HG02852 (cell line): ENCODE data around the gene NQO2.
"Not testable (repeated sequence)": the region's sequence is repeated elsewhere in the genome, so short reads cannot be mapped to it uniquely, and the experiment has no call there.

Experiments
- ATAC-seq: cut with Tn5 transposase; IDR thresholded peaks from one replicate; pipeline ENCODE4 v1.9.1; 2021; ENCODE audit warnings: mild to moderate bottlenecking, moderate library complexity; ENCODE audit not compliant: unreplicated experiment

NQO2 gene

GRCh38 chr6:2970034-2970685 lies 29.5 kb upstream of the NQO2 start:
- ATAC-seq = no peak

DNA sequence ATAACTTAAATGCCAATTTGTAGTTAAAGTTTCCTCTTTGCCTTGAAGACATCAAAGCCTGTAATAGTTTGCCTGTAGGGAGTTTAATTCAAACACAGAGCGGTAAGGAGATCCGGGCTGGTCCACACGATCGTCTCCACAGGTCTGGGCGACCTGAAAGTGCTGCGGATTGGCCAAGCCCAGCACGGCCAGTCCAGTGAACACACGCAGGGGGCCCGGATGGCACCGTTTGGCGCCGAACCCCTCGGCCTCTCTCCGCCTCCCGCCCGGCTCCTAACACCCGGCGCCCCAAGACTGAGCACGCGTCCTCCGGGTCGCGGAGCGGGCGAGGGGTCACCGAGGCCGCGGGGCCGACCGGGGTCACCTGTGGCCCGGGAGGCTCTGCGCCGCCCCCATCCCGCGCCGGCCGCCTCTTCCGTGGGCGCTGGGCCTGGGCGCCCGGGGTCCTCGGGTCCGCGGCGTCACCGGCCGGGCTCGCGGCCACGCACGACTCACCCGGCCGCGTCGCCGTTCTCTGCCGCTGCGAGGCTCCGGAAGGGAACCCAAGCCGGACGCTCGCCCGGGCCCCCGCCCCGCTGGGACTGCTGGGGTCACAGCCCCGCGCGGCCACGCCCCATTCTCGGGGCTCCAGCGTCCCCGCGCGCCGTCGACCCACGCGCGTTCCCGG lies 28.8 kb upstream of the NQO2 start:
- ATAC-seq = no peak

GRCh38 chr6:2971420-2972218 lies 28.1 kb upstream of the NQO2 start, which contains the start of gene SERPINB6:
SERPINB6 (minus strand) TSS chr6:2971567; CDS start chr6:2959332, 12,235 bp downstream.
- ATAC-seq = no peak

- not testable (repeated sequence) for ATAC-seq
These were observed 27.5 kb upstream of the NQO2 start for GRCh38 chr6:2972219-2972487.

DNA sequence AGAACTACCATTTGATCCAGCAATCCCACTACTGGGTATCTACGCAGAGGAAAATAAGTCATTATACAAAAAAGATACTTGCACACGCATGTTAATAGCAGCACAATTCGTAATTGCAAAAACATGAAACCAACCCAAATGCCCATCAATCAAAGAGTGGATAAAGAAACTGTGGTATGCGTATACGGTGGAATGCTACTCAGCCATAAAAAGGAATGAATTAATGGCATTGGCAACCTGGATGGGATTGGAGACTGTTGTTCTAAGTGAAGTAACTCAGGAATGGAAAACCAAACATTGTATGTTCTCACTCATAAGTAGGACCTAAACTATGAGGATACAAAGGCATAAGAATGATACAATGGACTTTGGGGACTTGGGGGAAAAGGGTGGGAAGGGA lies 27.0 kb upstream of the NQO2 start:
- ATAC-seq = not testable (repeated sequence)

GRCh38 chr6:2973180-2973579 lies 26.5 kb upstream of the NQO2 start:
- ATAC-seq = not testable (repeated sequence)

DNA sequence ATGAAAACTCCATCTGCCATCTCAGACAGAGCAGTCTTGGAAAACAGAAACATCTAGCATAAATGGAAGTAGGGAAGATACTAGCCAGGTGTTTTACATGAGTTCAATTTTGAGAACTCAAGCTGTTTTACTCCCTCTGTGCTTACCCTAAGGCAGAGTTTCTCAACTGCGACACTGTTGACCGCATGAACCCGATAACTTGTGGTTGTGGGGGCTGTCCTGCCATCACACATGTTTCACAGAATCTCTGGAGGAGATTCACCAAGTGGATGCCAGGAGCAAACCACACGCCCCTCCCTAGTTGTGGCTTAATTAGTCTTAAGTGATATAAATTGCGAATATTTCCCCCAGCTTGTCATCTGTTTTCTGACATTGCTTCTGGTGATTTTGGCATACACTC lies 26.0 kb upstream of the NQO2 start:
- ATAC-seq = no peak

GRCh38 chr6:2976060-2976459 lies 23.6 kb upstream of the NQO2 start:
- ATAC-seq = no peak

DNA sequence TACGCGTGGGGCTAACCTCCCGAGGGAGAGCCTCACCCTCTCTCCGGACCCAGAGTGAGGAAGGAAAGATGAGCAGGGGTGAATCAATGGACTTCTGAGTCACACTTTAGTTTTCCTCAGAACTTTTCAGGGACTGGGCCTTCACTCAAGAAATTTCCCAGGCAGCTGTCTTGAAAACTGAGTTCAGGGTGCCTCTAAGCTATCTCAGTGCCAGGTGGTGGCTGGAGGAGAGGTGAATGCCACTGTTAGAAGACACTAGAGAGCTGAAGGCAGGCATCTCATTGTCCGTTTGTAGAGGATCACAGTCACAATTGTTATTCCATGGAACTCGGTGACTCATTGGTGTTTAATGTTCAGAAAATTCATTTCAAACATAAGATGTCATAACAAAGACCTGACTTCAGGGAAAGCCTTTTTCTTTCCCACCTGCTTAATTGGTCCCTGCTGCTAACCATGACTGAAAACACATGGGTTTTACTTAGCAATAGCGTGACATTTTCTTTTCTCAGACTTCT lies 23.1 kb upstream of the NQO2 start:
- no peak for ATAC-seq

DNA sequence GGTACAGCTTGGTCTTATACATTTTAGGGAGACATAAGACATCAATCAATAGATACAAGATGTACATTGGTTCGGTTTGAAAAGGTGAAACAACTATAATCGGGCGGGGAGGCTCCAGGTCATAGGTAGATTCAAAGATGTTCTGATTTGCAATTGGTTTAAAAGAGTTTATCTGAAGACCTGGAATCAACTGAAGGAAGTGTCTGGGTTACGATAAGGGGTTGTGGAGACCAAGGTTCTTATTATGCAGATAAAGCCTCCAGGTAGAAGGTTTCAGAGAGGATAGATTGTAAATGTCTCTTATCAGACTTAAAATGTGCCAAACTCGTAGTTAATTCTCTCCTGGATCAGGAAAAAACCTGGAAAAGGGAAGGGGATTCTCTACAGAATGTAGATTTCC lies 22.4 kb upstream of the NQO2 start:
- ATAC-seq = no peak

DNA sequence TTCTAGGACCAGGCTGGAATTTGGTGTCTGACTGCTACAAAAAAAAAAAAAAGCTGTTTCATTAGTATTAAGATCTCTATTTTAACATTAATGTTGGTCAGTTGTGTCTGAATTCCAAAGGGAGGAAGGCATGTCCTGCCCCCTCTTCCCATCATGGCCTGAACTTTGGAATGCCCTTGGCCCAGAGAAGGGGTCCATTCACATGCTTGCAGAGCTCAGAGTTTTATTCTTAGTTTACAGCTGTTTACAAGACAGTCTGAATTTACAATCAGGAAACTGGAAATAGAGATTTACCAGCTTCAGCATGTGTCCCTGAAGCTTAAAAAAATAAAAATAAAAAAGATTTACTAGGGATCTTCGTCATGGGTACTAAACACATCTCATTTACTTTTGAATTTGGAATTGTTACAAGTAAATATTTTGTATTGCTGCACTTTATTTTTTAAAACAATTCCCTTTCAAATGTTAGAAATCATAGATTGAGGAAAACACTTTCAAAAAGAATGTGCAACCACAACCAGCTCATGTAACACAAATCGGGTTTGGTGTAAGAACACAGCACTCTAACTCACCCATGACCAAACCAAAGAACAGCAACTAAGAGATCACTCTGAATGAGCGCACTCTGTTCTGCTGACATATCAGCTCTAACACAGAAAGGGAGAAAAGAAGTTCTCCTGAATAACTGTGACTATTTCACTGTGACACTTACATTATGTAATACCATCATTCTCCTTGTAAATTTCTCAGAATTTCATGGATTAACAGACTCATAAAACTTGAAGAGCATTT lies 21.7 kb upstream of the NQO2 start:
- no peak for ATAC-seq

DNA sequence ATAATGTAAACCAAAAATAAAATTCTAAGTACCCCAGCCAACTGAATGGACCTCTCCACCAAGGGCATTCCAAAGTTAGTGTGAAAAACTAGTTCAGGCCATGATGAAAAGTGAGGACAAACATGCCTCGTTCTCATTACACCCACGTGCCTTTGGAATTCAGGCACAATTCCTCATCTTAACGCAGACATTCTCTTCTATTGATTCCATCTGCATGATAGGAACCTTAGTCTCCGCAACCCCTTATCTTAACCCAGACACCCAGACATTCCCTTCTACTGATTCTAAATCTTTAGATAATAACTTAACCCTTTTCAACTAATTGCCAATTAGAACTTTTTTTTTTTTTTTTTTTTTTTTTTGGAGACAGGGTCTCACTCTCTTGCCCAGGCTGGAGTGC lies 20.8 kb upstream of the NQO2 start:
- no peak for ATAC-seq

DNA sequence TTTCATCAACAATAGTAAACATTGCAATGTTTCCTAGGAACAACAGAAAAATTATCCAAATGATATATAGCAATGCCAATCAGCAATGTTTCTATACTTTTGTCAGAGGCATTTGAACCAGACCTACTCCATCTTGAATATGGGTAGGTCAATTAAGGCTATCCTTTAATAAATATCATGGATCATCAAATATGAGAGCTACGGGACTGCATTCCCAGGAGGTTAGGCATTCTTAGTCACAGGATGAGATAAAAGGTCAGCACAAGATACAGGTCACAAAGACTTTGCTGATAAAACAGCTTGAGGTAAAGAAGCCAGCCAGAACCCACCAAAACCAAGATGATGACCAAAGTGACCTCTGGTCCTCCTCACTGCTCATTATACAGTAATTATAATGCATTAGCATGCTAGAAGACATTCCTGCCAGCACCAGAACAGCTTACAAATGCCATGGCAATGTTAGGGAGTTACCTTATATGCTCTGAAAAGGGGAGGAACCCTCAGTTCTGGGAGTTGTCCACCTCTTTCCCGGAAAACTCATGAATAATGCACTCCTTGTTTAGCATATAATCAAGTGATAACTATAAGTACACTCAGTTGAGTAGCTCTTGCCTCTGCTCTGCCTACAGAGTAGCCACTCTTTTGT lies 19.8 kb upstream of the NQO2 start:
- ATAC-seq = no peak

GRCh38 chr6:2980465-2980855 lies 19.2 kb upstream of the NQO2 start:
- ATAC-seq = no peak

DNA sequence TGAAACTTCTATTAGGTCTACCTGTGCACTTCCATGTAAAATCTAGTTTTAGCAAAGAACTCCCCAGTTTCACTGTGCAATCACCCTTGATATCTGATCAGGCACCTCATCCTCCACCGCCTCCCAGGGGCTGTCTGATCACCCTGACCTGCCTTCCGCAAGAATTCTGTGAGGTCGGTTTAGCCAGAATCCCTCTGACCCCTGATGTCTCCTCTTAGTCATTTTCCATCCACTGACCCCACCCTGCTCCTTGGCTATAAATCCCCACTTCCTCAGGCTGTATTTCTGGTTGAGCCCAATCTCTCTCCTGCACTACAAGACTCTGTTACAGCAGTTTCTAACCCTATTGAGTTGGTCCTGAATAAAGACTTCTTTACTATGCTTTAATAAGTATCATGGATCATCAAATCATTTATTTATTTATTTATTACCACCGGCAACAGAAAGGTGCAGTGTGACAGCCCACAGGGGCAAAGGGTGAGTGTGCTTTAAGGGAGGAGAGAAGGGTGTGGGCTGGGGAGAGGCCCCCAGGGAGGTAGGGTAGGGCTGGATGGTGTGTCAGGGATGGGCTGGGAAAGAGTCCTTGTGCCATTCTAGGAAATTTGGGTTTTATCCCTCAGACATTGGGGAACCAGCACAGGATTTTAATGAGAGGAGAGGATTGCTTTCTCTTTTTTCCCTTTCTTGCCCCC lies 17.1 kb upstream of the NQO2 start:
- ATAC-seq = no peak

GRCh38 chr6:2984738-2985406 lies 14.8 kb upstream of the NQO2 start:
- ATAC-seq = no peak

DNA sequence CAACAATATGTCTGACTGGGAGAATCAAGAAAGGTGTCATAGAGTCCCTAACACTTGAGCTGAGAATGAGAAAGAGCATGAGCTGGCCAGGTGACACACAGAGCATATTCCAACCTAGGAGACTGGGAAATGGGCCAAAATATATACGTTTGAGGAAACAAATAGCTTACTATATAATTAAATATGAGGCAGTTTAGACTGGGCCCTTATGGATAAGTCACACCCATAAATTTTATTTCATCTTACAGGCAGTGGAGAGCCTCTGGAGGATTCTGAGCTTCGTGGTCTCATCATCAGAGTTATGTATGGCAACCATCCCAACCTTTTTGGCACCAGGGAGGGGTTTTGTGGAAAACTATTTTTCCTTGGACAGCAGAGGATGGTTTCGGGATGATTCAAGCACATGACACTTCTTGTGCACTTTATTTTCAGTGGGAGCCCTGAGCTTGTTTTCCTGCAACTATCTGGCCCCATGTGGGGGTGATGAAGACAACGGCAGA lies 12.9 kb upstream of the NQO2 start:
- no peak for ATAC-seq

- ATAC-seq = no peak
These were observed 11.6 kb upstream of the NQO2 start for GRCh38 chr6:2988094-2988425.
